HAP-1 (cell line): ENCODE measurements around the gene RXFP1.

ENCODE experiments used
- DNase-seq, 2 experiments: peaks; one replicate each; pipeline ENCODE4 v3.0.0-alpha.2; 2016 to 2020; ENCODE audit warnings: low spot score in 2 of 2
- H3K27me3 ChIP-seq: fragments of 250-450 bp; sonication (Bioruptor Pico); 2 replicates; pipeline ENCODE4 v1.5.1; 2020; ENCODE audit warnings: low read depth, mild to moderate bottlenecking, moderate library complexity
- H3K36me3 ChIP-seq: fragments of 250-450 bp; sonication (Bioruptor Pico); replicated peaks from 2 replicates; pipeline ENCODE4 v1.5.1; 2020; ENCODE audit warnings: mild to moderate bottlenecking
- H3K4me1 ChIP-seq: fragments of 250-450 bp; sonication (Bioruptor Pico); 2 replicates; pipeline ENCODE4 v1.5.1; 2020; ENCODE audit warnings: mild to moderate bottlenecking
- H3K4me3 ChIP-seq: fragments of 250-450 bp; sonication (Bioruptor Pico); 2 replicates; pipeline ENCODE4 v1.5.1; 2020; ENCODE audit warnings: mild to moderate bottlenecking, moderate library complexity
- H3K9me3 ChIP-seq: fragments of 250-450 bp; sonication (Bioruptor Pico); 2 replicates; pipeline ENCODE4 v1.5.1; 2020; ENCODE audit warnings: mild to moderate bottlenecking, moderate library complexity
- in situ Hi-C: fragments of 300-500 bp; cut with MboI; formaldehyde crosslinking; loops from 3 replicates; pipeline ENCODE4 v1.14.3; 2020; ENCODE audit warnings: low sequenced_read_pairs, inconsistent platforms, mixed read lengths

RXFP1 gene

DNA sequence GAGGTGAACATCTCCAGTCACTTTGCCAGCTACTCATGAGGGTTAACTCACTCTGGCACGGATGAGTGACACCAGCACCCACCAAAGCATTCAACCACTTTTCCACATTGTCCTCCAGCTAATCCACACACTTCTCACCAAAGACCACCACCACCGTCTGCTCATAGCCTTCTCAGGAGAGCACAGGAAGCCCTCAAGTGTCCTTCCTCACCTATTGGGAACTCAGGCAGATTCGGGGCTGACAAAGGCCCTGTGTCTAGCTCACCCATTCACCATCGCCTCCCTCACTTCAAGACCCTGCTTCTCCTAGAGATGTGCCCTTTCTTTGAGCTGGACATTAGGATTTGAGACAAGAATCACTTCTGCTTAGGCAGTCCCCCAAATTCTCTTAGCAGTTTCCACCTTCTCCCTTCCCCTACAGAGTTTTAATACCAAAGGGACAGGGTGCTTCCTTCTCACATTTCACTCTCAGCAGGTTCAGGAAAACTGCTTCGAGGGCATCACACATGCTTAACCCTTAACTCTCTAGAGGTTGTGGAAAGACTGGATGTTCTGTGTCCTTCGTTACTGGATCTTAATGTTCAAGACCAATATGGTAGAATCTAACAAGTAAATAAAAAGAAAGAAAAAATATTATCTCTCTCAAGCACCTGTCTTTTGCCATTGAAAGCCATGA, 11.0 kb downstream of the RXFP1 start:
- Histone ChIP-seq H3K9me3 (no peaks in the 10 kb centered on the region), H3K4me3 (no peak overlapping the region), H3K27me3 (no peaks in the 10 kb centered on the region), H3K4me1 (no peaks in the 10 kb centered on the region), H3K36me3 (no peaks in the 10 kb centered on the region)
- in situ Hi-C loops, result no loop called here
- DNase-seq, result no peak

DNA sequence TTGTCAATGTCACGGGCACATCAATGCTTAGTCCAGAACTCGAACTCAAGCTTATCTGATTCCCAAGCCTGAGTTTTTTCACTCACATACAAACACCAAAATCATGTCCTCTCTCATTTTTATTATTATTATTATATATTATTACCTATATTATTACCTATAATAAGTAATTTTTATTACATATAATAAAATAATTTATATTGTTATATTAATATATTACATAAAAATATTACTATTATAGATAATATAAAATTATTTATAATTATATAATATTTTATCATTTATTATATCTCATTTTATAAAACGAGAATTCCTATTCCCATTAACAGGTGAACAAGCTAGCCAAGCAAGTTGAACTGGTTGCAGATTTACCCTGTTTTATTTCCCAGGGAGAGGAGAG, 13.0 kb downstream of the RXFP1 start:
- DNase-seq, result no peak
- Histone ChIP-seq H3K4me1 (no peaks in the 10 kb centered on the region), H3K4me3 (no peak overlapping the region), H3K27me3 (no peaks in the 10 kb centered on the region), H3K36me3 (no peaks in the 10 kb centered on the region), H3K9me3 (no peaks in the 10 kb centered on the region)
- in situ Hi-C loops, result no loop called here

DNA sequence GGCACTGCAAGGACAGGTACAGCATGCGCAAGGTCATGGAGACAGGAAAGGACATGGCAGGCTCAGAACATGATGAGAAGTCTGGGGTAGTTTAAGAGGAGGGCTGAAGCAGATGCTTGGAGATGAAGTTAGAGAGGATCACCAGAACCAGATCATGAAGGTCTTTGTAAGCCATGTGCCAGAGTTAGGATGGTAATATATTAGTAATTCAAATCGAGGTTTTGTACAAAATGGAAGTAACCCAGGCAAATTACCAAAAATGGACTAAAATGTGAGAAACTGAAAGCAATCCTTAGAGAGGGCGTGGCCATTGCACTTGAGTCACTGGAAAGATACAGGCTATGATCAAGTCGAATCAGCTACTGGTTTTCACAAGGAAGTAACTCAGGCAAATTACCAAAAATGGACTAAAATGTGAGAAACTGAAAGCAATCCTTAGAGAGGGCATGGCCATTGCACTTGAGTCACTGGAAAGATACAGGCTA, 13.5 kb downstream of the RXFP1 start:
- Histone ChIP-seq H3K36me3 (no peaks in the 10 kb centered on the region), H3K4me1 (no peaks in the 10 kb centered on the region), H3K4me3 (no peak overlapping the region), H3K9me3 (no peaks in the 10 kb centered on the region), H3K27me3 (no peaks in the 10 kb centered on the region)
- in situ Hi-C loops, result no loop called here
- DNase-seq, result no peak

DNA sequence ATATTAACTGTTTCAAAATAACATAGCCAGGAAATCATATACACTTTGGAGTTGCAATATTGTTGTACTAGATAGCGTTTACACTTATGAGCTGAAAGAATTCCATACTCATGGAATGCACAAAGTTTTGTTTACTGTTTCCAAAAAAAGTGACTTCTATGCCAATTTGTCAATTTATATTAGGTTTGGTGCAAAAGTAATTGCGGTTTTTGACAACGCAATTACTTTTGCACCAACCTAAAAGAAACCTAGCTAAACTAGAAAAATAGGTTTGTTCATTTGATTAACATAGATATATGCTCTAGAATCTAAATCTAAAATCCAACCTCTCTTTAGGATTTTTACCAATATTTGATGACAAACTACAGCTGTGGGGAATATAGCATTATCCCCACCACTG, 15.2 kb downstream of the RXFP1 start:
- Histone ChIP-seq H3K4me3 (no peak overlapping the region), H3K4me1 (no peaks in the 10 kb centered on the region), H3K27me3 (no peaks in the 10 kb centered on the region), H3K36me3 (no peaks in the 10 kb centered on the region), H3K9me3 (no peaks in the 10 kb centered on the region)
- in situ Hi-C loops, result no loop called here
- no peak for DNase-seq

DNA sequence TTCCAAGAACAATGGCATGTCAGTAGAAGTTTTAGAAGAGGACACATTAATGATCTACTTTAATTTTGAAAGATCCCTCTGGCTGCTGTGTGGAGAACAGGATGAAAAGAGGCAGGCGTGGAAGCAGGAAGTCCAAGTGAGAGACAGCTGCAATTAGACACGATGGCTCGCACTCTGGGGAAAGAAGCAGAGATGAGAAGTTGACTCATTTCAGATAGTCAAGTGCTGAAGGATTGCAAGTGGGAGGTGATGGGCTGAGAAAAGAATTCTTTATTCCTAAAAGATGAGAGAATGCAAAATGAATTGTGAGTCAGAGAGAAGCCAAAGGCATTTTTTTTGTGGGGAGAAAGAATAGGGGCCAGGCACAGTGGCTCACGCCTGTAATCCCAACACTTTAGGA, 16.5 kb downstream of the RXFP1 start:
- no peaks in the 10 kb centered on the region for H3K9me3 ChIP-seq
- in situ Hi-C loops, result no loop called here
- no peaks in the 10 kb centered on the region for H3K4me1 ChIP-seq
- H3K27me3 ChIP-seq, result no peaks in the 10 kb centered on the region
- DNase-seq, result no peak
- H3K36me3 ChIP-seq, result no peaks in the 10 kb centered on the region
- H3K4me3 ChIP-seq, result no peak overlapping the region

DNA sequence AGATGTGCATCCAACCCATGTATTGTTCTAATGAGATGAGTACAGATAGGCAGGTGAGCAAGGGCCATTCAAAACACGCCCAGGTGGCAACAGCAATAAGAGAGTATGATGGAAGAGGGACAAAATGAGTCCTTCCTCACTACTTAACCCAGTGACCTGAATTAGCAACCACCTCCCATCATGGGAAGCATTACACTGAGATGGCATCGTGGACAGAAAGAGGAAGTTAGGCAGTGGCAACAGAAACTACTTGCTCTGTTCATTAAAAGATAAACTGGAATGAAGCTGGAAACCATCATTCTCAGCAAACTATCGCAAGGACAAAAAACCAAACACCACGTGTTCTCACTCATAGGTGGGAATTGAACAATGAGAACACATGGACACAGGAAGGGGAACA, 17.2 kb downstream of the RXFP1 start:
- in situ Hi-C loops, result no loop called here
- Histone ChIP-seq H3K4me1 (no peaks in the 10 kb centered on the region), H3K36me3 (no peaks in the 10 kb centered on the region), H3K9me3 (no peaks in the 10 kb centered on the region), H3K27me3 (no peaks in the 10 kb centered on the region), H3K4me3 (no peak overlapping the region)
- DNase-seq, result no peak

DNA sequence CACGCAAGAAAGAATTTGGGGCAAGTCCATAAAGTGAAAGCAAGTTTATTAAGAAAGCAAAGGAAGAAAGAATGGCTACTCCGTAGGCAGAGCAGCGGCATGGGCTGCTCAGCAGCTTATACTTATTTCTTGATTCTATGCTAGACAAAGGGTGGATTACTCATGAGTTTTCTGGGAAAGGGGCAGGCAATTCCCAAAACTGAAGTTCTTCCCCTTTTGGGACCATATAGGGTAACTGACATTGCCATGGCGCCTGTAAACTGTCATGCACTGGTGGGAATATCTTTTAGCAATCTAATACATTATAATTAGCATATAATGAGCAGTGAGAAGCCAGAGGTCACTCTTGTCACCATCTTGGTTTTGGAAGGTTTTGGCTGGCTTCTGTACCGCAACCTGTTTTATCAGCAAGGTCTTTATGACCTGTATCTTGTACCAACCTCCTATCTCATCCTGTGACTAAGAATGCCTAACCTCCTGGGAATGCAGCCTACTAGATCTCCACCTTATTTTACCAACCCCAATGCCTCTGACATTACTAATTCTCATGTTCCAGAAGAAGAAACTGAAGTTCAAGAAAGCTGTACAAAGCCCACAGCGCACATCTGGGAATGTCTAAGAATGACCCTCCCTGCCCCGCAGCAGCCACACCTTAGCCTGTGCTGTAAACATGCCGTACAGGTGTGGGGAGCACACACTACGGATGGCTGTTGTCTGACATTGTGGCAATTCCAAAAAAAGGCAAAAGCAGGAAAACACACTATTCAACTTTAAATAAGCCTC, 18.6 kb downstream of the RXFP1 start:
- Histone ChIP-seq H3K36me3 (no peaks in the 10 kb centered on the region), H3K27me3 (no peaks in the 10 kb centered on the region), H3K9me3 (no peaks in the 10 kb centered on the region), H3K4me3 (no peak overlapping the region), H3K4me1 (no peaks in the 10 kb centered on the region)
- DNase-seq, result no peak
- in situ Hi-C loops, result no loop called here

DNA sequence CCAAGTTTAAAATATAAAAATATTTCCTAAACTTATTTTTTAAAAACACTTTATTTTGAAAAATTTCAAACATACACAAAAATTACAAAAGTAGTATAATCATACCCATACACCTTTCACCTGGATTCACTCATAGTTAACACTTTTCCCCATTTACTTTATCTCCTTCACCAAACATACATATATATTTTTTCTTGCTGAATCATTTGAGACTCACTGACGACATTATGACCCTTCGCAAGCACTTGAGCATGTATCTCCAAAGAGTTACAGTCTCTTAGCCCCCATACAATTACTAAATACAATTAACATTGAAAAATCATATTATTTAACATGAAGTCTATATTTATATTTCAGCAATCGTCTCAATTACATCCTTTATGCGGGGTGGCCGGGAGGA, 19.8 kb downstream of the RXFP1 start:
- Histone ChIP-seq H3K36me3 (no peaks in the 10 kb centered on the region), H3K4me3 (no peak overlapping the region), H3K4me1 (no peaks in the 10 kb centered on the region), H3K27me3 (no peaks in the 10 kb centered on the region), H3K9me3 (no peaks in the 10 kb centered on the region)
- DNase-seq, result no peak
- in situ Hi-C loops, result no loop called here

DNA sequence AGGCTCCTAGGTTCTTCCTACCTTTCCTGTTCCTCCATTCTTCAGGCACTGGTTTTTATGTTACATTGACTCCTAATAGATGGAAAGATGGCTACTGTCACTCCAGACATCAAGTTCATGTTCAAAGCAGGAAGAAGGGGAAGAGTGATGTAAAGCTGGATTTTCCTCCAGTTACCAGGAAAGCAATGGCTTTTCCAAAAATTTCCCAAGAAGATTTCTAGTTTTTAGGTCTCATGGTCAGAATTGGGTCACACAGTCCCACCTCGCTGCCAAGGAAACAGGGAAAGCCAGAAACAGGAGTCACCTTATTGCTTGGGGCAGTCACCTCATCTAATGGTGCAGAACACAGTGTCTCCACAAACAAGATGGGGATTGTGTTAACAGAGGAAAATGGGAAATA, 21.5 kb downstream of the RXFP1 start:
- no peaks in the 10 kb centered on the region for H3K27me3 ChIP-seq
- H3K9me3 ChIP-seq, result no peaks in the 10 kb centered on the region
- in situ Hi-C loops, result no loop called here
- H3K4me1 ChIP-seq, result no peaks in the 10 kb centered on the region
- H3K4me3 ChIP-seq, result no peak overlapping the region
- no peaks in the 10 kb centered on the region for H3K36me3 ChIP-seq
- no peak for DNase-seq

DNA sequence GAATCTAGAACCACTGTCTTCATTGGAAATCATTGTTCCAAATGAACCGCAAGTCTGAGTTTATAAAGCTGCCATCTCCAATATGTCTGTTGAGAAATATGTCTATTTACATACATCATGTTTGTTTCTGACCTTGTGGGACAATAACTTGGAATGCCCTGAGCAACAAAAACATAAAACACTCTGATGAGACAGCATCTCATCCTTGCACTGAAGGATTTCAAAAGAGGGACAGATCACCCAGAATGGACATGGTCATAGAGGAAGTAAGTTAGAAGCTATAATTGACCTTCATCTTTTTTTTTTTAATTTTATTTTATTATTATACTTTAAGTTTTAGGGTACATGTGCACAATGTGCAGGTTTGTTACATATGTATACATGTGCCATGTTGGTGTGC, 22.5 kb downstream of the RXFP1 start:
- H3K9me3 ChIP-seq, result no peaks in the 10 kb centered on the region
- no peaks in the 10 kb centered on the region for H3K27me3 ChIP-seq
- H3K4me3 ChIP-seq, result no peak overlapping the region
- no peaks in the 10 kb centered on the region for H3K36me3 ChIP-seq
- no peak for DNase-seq
- in situ Hi-C loops, result no loop called here
- no peaks in the 10 kb centered on the region for H3K4me1 ChIP-seq

DNA sequence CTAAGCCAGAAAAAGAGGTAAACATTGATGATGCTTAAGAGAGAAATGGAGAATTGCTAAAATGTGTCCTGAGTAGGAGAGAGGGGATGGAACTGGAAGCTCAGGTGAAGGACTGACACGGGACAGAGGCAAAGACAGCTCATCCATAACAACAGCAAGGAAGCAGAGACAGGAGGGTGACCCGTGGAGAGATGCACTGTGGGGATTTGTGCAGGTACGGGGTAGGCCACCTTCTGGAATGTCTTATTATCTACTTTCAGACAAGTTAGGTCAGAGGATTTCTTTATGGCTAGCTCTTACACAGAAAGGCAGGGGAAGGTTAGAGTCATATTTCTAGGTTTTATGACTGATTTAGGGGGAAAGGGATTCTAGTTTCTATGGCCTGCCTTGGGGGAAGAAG, 31.7 kb downstream of the RXFP1 start:
- H3K4me1 ChIP-seq, result no peaks in the 10 kb centered on the region
- in situ Hi-C loops, result no loop called here
- no peaks in the 10 kb centered on the region; the same call in 1 of the 2 replicates for H3K27me3 ChIP-seq
- H3K9me3 ChIP-seq, result no peaks in the 10 kb centered on the region
- no peaks in the 10 kb centered on the region for H3K36me3 ChIP-seq
- DNase-seq, result no peak
- no peak overlapping the region for H3K4me3 ChIP-seq

DNA sequence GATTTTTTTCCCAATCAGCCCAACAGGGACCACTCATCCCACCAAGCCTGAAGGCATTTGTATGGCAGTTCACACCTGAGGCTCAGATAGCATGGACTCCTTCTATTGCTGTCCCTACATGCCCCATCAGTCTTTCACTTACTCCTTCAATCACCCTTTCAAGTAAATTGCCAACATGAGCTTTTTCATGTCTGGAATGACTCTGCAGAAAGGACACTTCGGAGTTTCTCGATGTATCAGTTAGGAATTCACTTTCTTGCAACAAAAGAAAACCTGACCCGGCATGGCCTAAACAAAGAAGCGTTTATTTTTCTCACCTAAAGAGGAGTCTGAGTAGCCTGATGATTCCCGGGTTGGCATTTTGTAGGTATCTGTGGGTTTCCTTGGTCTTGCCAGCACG, 38.6 kb downstream of the RXFP1 start:
- H3K9me3 ChIP-seq, result no peaks in the 10 kb centered on the region
- in situ Hi-C loops, result no loop called here
- DNase-seq, result no peak
- no peak overlapping the region for H3K4me3 ChIP-seq
- H3K36me3 ChIP-seq, result no peaks in the 10 kb centered on the region
- no peaks in the 10 kb centered on the region for H3K4me1 ChIP-seq
- peaks cover 3% of the 10 kb centered on the region for H3K27me3 ChIP-seq

DNA sequence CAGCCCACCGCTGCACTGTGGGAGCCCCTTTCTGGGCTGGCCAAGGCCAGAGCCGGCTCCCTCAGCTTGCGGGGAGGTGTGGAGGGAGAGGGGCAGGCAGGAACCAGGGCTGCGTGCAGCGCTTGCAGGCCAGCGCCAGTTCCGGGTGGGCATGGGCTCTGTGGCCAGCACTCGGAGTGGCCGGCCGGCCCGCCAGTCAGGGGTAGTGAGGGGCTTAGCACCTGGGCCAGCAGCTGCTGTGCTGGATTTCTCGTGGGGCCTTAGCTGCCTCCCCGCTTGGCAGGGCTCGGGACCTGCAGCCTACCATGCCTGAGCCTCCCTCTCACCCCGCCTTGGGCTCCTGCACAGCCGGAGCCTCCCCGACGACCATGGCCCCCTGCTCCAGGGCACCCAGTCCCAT, 45.2 kb downstream of the RXFP1 start:
- Histone ChIP-seq H3K9me3 (no peaks in the 10 kb centered on the region), H3K27me3 (no peaks in the 10 kb centered on the region), H3K4me1 (no peaks in the 10 kb centered on the region), H3K4me3 (no peak overlapping the region), H3K36me3 (no peaks in the 10 kb centered on the region)
- no peak for DNase-seq
- in situ Hi-C loops, result no loop called here

DNA sequence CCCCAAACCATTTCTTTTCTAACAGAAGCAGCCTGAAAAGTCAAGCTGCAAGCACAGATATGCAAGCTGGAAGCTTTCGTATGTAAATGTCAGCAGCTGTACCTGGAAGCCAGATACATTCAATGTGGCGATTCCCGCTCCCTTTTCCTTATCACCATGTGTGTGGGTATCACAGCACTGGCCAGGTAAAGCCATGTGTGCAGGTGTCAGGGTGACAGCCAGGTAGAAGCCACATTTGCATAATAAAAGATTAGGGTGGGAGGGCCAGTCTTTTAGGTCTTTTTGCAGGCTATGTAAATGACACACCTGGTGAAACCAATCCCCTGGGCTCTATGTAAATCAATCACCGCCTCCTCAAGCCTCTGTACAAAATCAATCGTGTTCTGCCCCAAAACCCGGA, 50.1 kb downstream of the RXFP1 start:
- no peaks in the 10 kb centered on the region for H3K27me3 ChIP-seq
- DNase-seq, result no peak
- H3K4me3 ChIP-seq, result no peak overlapping the region
- no peaks in the 10 kb centered on the region for H3K9me3 ChIP-seq
- in situ Hi-C loops, result no loop called here
- no peaks in the 10 kb centered on the region for H3K36me3 ChIP-seq
- H3K4me1 ChIP-seq, result no peaks in the 10 kb centered on the region
